K562 (cell line): Measurements from ENCODE around the gene RCL1. TPM values are rescaled to one million over a fixed set of nuclear protein-coding genes. Genes with fewer than 3 reads are reported as not detected.

Experiments used
- CAMTA2 ChIP-seq: fragments of 250-450 bp; sonication (Bioruptor Pico); conservative IDR thresholded peaks from 2 replicates; pipeline ENCODE4 v1.5.1; 2022
- CBFA2T3 ChIP-seq: fragments of 450-650 bp; IDR thresholded peaks from 2 replicates; pipeline ENCODE4 v1.6.1; 2017
- CC2D1A ChIP-seq: fragments of 450-650 bp; IDR thresholded peaks from 2 replicates; pipeline ENCODE4 v1.6.1; 2017; ENCODE audit warnings: mild to moderate bottlenecking
- CCNT2 ChIP-seq: IDR thresholded peaks from 2 replicates; pipeline ENCODE4 v1.6.1; 2011; ENCODE audit warnings: borderline replicate concordance, low read depth, mild to moderate bottlenecking, moderate library complexity, mixed read lengths, low read length; ENCODE audit not compliant: insufficient read length; ENCODE audit errors: extremely low read depth
- CEBPB ChIP-seq: fragments of 450-650 bp; IDR thresholded peaks from 2 replicates; pipeline ENCODE4 v1.6.1; 2016; ENCODE audit warnings: missing genetic modification characterization, missing compliant biosample characterization
- DMBX1 ChIP-seq: fragments of 250-450 bp; sonication (Bioruptor Pico); IDR thresholded peaks from 2 replicates; pipeline ENCODE4 v1.8.0; 2022; ENCODE audit warnings: inconsistent platforms, mild to moderate bottlenecking, moderate library complexity, borderline replicate concordance
- FUS ChIP-seq: fragments of 200-400 bp; formaldehyde crosslinking; optimal IDR thresholded peaks from 2 replicates; pipeline ENCODE3; 2017; ENCODE audit warnings: low read depth, low read length
- KAT7 ChIP-seq: sonication (generic); formaldehyde crosslinking; IDR thresholded peaks from 2 replicates; pipeline ENCODE4 v1.8.0; 2022; ENCODE audit warnings: missing genetic modification reagents, mild to moderate bottlenecking, borderline replicate concordance
- KDM1A ChIP-seq, 2 experiments: fragments of 450-650 bp; IDR thresholded peaks; 2 replicates each; pipeline ENCODE4 v1.6.1; 2016; ENCODE audit warnings: mild to moderate bottlenecking in 2 of 2
- LCOR ChIP-seq: sonication (generic); formaldehyde crosslinking; IDR thresholded peaks from 2 replicates; pipeline ENCODE4 v1.8.0; 2022; ENCODE audit warnings: mild to moderate bottlenecking, missing genetic modification reagents
- NCOA2 ChIP-seq, 2 experiments: fragments of 450-650 bp; IDR thresholded peaks; 2 replicates each; pipeline ENCODE4 v1.6.1; 2018; ENCODE audit warnings: mild to moderate bottlenecking in 2 of 2, moderate library complexity in 1 of 2; ENCODE audit not compliant: partially characterized antibody in 2 of 2
- POU5F1 ChIP-seq: fragments of 150-350 bp; IDR thresholded peaks from 2 replicates; pipeline ENCODE4 v1.6.1; 2014; ENCODE audit warnings: borderline replicate concordance, low read length, low read depth, mild to moderate bottlenecking; ENCODE audit not compliant: partially characterized antibody
- SMAD4 ChIP-seq: fragments of 250-450 bp; sonication (Bioruptor Pico); conservative IDR thresholded peaks from 2 replicates; pipeline ENCODE4 v1.8.0; 2021; ENCODE audit warnings: inconsistent platforms, mild to moderate bottlenecking, moderate library complexity
- TCF3 ChIP-seq: sonication (generic); formaldehyde crosslinking; IDR thresholded peaks from 2 replicates; pipeline ENCODE4 v1.4.0; 2020; ENCODE audit warnings: mild to moderate bottlenecking, missing genetic modification reagents
- ZNF140 ChIP-seq: fragments of 250-450 bp; sonication (Bioruptor Pico); IDR thresholded peaks from 2 replicates; pipeline ENCODE4 v1.8.0; 2021; ENCODE audit warnings: moderate library complexity, mild to moderate bottlenecking, inconsistent platforms
- ZNF507 ChIP-seq: conservative IDR thresholded peaks from 2 replicates; pipeline ENCODE4 v1.6.1; 2017; ENCODE audit warnings: missing genetic modification characterization, missing compliant biosample characterization
- polyA plus RNA-seq, 8 experiments: library from polyadenylated mRNA; depleted of rRNA in 4 of 8; stranded (reverse) in 5 of 8; unstranded in 3 of 8; fragments of >200 nt; fragmentation: Nextera tagmentation in 2 of 8; fragmentation: Illumina TruSeq in 1 of 8; extraction: Ambion mirVana in 2 of 8; extraction: Trizol in 1 of 8; gene quantifications; 2 replicates each; pipeline versions ENCODE4 v1.2.1 to v1.2.3, GENCODE V29; 2011 to 2014; ENCODE audit warnings: inconsistent platforms in 1 of 8, missing spikeins in 1 of 8
- total RNA-seq, 7 experiments: library from RNA; depleted of rRNA in 6 of 7; stranded (reverse); fragments of >200 nt in 6 of 7; fragmentation: Illumina TruSeq in 2 of 7; extraction: Trizol in 2 of 7; gene quantifications; 2 replicates each; pipeline versions ENCODE4 v1.2.1 to v1.2.3, GENCODE V29; 2011 to 2021; ENCODE audit warnings: low replicate concordance in 1 of 7
- TF ChIP-seq, protein P1 (sequence below): fragments of 450-650 bp; IDR thresholded peaks from 2 replicates; pipeline ENCODE4 v1.6.1; 2016; ENCODE audit warnings: low read depth, mild to moderate bottlenecking, moderate library complexity
- TF ChIP-seq, protein P2 (sequence below): fragments of 250-450 bp; sonication (Bioruptor Pico); IDR thresholded peaks from 2 replicates; pipeline ENCODE4 v1.8.0; 2021; ENCODE audit warnings: mild to moderate bottlenecking, moderate library complexity
- TF ChIP-seq, protein P3 (sequence below): fragments of 450-650 bp; IDR thresholded peaks from 2 replicates; pipeline ENCODE4 v1.6.1; 2016; ENCODE audit warnings: mild to moderate bottlenecking

The RCL1 gene
- total and polyA plus RNA-seq, 9 of the 15 experiments (the other 6 are each of a cell fraction or from before 2014, with no cell fraction given), result 24.0 to 67.7 (median 38.6) TPM

DNA sequence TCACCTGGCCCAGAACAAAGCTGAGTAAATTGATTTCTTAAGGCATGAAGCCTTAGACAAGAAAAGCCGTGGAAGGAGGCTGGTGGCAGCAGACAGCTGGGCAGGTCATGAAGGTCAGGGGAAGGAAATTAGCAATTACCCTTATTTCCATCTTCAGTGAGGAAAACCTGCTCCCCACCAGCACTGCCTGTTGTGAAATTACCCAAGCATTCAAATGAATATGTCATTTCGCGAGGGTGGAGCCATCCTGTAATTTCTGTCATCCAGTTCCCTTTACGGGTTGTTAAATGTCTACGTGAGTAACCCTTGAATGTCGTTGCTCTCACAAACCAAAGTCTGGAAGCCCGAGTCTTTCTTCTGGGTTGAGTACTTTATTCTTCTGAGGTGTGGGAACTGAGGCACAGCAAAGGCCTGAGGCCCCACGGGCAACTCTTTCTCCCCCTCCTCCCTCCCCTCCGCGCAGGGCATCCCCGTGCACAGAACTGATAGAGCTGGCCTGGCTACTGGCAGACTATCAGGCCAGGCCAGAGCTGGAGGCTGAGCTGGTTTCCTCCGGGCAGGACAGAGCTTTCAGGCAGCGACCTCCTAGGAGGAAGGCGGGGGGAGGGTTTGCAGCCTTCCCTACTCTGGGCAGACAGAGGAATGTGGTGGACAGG is 29.7 kb upstream of the RCL1 start (continued):
- TF ChIP-seq, protein P1, sequence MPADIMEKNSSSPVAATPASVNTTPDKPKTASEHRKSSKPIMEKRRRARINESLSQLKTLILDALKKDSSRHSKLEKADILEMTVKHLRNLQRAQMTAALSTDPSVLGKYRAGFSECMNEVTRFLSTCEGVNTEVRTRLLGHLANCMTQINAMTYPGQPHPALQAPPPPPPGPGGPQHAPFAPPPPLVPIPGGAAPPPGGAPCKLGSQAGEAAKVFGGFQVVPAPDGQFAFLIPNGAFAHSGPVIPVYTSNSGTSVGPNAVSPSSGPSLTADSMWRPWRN, result no peak
- TF ChIP-seq, protein P2, sequence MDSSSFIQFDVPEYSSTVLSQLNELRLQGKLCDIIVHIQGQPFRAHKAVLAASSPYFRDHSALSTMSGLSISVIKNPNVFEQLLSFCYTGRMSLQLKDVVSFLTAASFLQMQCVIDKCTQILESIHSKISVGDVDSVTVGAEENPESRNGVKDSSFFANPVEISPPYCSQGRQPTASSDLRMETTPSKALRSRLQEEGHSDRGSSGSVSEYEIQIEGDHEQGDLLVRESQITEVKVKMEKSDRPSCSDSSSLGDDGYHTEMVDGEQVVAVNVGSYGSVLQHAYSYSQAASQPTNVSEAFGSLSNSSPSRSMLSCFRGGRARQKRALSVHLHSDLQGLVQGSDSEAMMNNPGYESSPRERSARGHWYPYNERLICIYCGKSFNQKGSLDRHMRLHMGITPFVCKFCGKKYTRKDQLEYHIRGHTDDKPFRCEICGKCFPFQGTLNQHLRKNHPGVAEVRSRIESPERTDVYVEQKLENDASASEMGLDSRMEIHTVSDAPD (CRISPR knock-in tag), result no peak
- TF ChIP-seq SMAD4 (CRISPR knock-in tag), result 0 out of 2 replicates have a peak, but pooled peaks have one; percentile 15
- no peak for TF ChIP-seq ZNF507 (tag)
- no peak for TF ChIP-seq FUS
- TF ChIP-seq ZNF140 (CRISPR knock-in tag), result no peak
- TF ChIP-seq KDM1A (IDR thresholded peaks at IDR 0.05), result peak in 1 of 2 experiments; percentile 37; a peak in 1 of 4 replicates
- TF ChIP-seq CBFA2T3, result peak; percentile 81
- no peak for TF ChIP-seq LCOR (CRISPR knock-in tag)
- TF ChIP-seq CCNT2, result no peak
- TF ChIP-seq CAMTA2 (CRISPR knock-in tag), result no peak
- TF ChIP-seq CC2D1A, result no peak
- TF ChIP-seq, protein P3, sequence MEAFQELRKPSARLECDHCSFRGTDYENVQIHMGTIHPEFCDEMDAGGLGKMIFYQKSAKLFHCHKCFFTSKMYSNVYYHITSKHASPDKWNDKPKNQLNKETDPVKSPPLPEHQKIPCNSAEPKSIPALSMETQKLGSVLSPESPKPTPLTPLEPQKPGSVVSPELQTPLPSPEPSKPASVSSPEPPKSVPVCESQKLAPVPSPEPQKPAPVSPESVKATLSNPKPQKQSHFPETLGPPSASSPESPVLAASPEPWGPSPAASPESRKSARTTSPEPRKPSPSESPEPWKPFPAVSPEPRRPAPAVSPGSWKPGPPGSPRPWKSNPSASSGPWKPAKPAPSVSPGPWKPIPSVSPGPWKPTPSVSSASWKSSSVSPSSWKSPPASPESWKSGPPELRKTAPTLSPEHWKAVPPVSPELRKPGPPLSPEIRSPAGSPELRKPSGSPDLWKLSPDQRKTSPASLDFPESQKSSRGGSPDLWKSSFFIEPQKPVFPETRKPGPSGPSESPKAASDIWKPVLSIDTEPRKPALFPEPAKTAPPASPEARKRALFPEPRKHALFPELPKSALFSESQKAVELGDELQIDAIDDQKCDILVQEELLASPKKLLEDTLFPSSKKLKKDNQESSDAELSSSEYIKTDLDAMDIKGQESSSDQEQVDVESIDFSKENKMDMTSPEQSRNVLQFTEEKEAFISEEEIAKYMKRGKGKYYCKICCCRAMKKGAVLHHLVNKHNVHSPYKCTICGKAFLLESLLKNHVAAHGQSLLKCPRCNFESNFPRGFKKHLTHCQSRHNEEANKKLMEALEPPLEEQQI, result 0 out of 2 replicates have a peak, but pooled peaks have one; percentile 41
- no peak for TF ChIP-seq KAT7
- no peak for TF ChIP-seq POU5F1
- peak; percentile 59 for TF ChIP-seq CEBPB (tag)
- TF ChIP-seq NCOA2 (IDR thresholded peaks at IDR 0.05; ENCODE audit: partially characterized antibody in 2 of 2), result no peak
- TF ChIP-seq DMBX1 (CRISPR knock-in tag), result 0 out of 2 replicates have a peak, but pooled peaks have one; percentile 18
- peak; percentile 65 for TF ChIP-seq TCF3 (CRISPR knock-in tag)
